Measurements from ENCODE around the gene MYO5B.

Gene MYO5B

DNA sequence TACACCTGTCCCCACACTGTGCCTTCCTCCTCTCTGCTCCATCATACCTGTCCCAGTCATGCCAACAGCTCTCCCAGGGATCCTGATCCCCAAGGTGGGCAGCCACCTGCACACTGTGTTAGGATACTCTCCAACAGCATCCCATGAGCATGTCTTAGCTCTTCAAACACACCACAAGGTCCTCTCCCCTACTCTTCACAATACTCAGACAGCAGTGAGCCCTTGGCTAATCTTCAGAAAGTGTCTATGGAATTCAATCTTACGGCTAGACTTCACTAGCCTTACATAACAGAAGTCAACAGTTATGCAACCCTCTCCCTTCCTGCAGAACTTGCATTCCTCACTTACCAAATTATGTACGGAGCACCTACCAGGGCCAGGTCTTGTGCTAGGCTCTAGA lies 79.9 kb downstream of the MYO5B start:
- no peak for TF ChIP-seq ZFX (IDR thresholded peaks at IDR 0.05; ENCODE audit: borderline replicate concordance)
- TF ChIP-seq, protein P1, sequence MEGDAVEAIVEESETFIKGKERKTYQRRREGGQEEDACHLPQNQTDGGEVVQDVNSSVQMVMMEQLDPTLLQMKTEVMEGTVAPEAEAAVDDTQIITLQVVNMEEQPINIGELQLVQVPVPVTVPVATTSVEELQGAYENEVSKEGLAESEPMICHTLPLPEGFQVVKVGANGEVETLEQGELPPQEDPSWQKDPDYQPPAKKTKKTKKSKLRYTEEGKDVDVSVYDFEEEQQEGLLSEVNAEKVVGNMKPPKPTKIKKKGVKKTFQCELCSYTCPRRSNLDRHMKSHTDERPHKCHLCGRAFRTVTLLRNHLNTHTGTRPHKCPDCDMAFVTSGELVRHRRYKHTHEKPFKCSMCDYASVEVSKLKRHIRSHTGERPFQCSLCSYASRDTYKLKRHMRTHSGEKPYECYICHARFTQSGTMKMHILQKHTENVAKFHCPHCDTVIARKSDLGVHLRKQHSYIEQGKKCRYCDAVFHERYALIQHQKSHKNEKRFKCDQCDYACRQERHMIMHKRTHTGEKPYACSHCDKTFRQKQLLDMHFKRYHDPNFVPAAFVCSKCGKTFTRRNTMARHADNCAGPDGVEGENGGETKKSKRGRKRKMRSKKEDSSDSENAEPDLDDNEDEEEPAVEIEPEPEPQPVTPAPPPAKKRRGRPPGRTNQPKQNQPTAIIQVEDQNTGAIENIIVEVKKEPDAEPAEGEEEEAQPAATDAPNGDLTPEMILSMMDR (IDR thresholded peaks at IDR 0.05): no peak

DNA sequence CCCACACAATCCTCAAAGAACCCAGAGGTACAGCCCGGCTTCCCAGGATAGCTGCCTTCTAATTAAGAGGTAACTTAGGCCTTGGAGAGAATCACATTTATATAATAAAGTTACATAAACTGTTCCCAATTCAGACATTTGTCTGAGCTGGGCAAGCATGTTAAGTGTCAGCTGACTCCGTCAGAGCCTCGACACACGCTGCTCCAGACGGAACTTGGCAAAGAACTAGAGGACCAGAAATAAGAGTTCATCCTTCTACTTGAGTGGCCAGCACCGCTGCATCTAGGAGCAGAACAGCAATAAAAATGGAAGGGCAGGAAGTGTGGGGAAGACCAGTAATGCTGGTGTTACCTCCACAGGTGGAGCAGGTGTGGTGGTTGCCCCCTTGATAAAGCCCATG lies 80.5 kb downstream of the MYO5B start:
- no peak overlapping the region for H3K27ac ChIP-seq
- no peak for TF ChIP-seq ZFX (IDR thresholded peaks at IDR 0.05; ENCODE audit: borderline replicate concordance)

More for the DNA sequence above, 79.9 kb downstream of the MYO5B start:
- no peak overlapping the region for H3K27ac ChIP-seq

DNA sequence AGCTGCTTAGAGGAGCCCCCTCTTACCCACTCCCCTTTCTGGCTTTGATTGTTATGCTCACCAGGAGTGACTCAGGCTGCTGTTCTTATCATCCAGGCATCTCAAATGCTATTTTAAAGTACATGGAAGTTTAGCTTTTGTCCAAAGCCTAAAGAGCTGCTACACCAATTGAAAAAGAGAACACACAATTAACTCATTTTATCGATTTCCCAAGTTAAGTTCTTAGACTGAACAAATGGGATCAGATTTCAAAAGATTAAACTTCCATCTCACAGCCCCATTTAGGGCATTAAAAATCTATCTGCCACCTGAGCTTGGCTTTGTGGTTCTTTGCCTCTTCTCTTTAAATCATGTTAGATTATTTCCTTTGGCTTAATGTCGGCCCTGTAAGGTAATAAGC lies 81.2 kb downstream of the MYO5B start:
- H3K27ac ChIP-seq: no peak overlapping the region
- no peak for TF ChIP-seq ZFX (IDR thresholded peaks at IDR 0.05; ENCODE audit: borderline replicate concordance)
- TF ChIP-seq, protein P1 (IDR thresholded peaks at IDR 0.05): no peak

DNA sequence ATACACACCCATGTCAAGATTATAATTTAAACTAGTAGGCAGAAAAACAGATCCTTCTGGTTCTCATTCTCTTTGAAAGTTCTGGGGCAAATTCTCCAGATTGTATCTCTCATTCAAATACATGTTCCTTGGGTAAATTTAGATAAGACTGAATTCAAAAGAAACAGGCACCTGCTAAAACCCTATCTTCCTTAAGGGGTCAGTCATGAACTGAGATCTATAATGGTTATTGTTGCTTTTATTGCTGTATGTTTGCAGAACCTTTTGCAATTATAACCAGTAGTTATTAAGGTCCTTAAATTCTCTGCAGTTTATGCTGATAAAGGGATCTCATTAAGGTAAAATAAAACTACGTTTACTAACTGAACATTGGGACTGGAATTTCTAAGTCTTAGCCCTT lies 83.5 kb downstream of the MYO5B start:
- no peak for TF ChIP-seq ZFX (IDR thresholded peaks at IDR 0.05; ENCODE audit: borderline replicate concordance)
- TF ChIP-seq, protein P1 (IDR thresholded peaks at IDR 0.05): no peak; the same call in 1 of the 2 replicates

DNA sequence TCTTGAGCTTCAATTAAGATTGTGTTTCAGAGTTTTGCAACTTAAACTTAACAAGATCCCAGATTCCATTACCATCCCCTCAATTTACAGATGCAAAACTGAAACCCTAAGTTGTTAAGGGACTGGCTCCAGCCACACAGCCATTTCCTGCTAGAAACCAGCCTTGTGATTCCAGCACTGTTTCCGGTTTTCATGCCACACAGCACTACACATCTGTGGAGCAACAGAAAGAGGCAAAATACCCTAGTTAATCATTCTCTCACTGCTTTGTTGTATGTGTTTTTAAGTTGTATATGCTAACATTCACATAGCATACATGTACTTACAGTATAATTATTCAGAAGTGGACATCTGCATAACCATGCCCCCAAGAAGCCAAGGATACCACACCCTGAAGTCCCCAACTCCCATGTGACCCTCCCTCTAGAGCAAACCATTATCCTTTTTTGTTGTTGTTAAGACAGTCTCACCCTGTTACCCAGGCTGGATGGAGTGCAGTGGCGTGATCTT lies 87.4 kb downstream of the MYO5B start:
- TF ChIP-seq, protein P1 (IDR thresholded peaks at IDR 0.05): no peak
- no peak for TF ChIP-seq ZFX (IDR thresholded peaks at IDR 0.05; ENCODE audit: borderline replicate concordance)
- H3K27ac ChIP-seq: no peak overlapping the region

More for the DNA sequence above, 83.5 kb downstream of the MYO5B start:
- no peak overlapping the region for H3K27ac ChIP-seq

DNA sequence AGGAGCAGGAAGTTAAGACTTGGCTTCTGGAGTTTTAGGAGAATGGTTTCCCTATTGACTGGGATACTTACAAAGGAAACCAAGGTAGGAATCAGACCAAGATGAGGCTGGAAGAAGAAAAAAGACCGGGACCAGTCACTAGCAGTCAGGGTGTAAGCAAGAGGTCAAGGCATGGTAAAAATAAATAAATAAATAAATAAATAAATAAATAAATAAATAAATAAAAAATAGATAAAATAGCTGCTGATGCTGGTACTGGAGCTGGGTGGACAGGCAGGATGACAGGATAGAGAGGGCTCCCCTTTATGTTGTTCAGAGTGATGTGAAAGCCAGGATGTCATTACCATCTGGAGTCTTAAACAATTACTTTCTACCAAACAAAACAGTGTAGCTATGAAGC lies 89.9 kb downstream of the MYO5B start:
- TF ChIP-seq, protein P1 (IDR thresholded peaks at IDR 0.05): no peak
- TF ChIP-seq ZFX (IDR thresholded peaks at IDR 0.05; ENCODE audit: borderline replicate concordance): no peak

DNA sequence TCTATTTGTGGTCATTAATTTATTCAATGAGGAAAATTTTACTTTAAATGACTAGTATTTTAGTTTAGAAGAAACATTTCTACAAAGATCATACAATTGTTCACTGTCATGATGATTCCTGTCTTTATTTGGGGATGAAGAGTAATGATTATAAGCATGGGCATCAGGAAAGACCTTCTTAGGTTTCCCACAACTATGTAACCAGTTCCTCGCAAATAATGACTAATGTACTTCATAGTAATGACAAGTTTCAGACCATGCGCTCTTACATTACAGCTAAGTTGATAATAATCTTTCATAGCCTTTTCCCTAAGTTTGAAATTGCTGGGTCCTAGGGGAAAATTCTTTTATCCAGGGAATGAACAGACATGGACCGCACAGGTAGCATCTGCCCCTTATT lies 90.5 kb downstream of the MYO5B start:
- no peak for TF ChIP-seq ZFX (IDR thresholded peaks at IDR 0.05; ENCODE audit: borderline replicate concordance)
- TF ChIP-seq, protein P1 (IDR thresholded peaks at IDR 0.05): no peak
- no peak overlapping the region for H3K27ac ChIP-seq

More for the DNA sequence above, 89.9 kb downstream of the MYO5B start:
- H3K27ac ChIP-seq: no peak overlapping the region

All from 22Rv1 (cell line).